Suppressor macrophage treated with lipopolysaccharide for 4 hours (primary cell): ENCODE results near the gene NREP.

Experiments
- DNase-seq: peaks from one replicate; pipeline ENCODE4 v3.0.0-alpha.2; 2020

Gene NREP

DNA sequence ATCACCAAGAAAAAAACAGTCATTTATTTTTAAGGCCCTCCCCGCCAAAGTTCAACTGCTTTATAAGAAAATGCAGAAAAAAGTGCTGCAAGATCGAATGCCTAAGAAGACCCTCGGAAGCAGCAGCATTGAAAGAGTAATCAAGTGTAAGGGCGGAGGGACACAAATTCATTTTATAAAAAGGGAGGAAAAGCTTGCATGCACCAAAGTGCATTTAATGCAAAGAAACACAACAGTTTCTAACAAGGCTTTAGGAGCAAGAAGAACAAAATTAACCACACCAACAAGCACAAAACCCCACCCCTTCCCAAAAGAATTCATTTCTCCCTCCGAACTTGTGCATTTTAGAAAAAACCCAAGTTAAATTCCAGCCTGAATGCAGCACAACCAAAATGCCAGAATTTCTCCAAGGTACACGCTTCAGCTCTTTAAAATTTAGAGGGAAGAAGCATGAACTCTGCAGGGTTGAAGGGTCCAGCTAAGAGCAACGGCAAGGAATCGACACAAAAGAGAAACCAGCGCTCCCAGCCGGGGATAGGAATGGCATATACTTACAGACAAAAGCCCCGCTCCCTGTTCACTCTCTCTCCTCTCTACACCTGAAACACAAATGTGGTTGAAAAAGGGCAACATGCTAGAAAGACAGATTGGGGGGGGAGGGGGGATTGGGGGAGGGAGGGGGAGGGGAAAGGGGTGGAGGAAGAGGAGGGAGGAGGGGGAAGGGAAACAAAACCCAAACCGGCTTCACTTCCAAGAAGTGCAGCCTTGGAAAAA lies at the start of gene NREP:
Gene NREP (minus strand): TSS at position 614 of the 774 bp plus-strand sequence. CDS start 1,422 bp downstream, outside the sequence.
- DNase-seq = peak; percentile 47

- DNase-seq = no peak
Observed at GRCh38 chr5:111806753-111807152, 49.8 kb upstream of the NREP start.

- DNase-seq = no peak
Observed at GRCh38 chr5:111806156-111806555, 49.2 kb upstream of the NREP start.

- no peak for DNase-seq
Observed at GRCh38 chr5:111805071-111805470, 48.1 kb upstream of the NREP start.

DNA sequence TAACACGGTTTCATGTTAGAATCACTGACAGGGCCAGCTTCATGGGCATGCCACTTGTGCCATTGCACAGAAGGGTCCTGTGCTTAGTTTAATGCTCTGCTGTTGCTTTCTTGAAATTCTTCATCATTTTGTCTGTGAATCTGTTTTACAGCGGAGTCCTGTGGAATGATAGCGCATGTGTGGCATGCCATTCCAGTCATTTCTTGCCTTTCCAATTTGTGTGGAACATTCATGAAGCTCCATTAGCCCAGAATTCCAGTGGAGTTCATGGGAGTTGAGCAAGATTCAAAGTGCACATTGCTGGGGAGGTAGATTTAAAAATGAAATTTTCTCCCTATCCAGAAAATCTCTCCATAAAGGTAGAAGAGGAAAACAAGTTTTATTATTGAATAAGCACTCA lies 43.4 kb upstream of the NREP start:
- no peak for DNase-seq

DNA sequence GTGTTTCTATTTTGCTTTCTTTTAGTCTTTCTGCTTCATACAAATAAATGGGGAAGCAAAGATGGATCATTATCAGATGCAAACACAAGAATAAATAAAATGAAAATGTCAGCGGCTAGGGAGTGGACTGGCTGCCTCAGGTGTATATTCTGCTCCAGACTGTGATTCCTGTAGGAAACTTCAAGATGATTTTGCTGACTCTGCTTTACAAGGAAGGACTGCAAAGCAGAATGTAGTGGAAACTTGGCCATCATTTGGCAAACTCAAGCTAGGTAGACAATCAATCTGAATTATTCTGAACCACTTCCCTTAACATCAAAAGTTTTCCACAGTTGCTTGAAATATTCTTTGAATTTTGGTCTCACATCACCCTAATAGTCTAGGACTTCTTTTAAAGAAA lies 38.1 kb upstream of the NREP start:
- DNase-seq = no peak

GRCh38 chr5:111792471-111793058 lies 35.6 kb upstream of the NREP start:
- DNase-seq = no peak

- DNase-seq = no peak
Observed at GRCh38 chr5:111790295-111790694, 33.3 kb upstream of the NREP start.

- DNase-seq = no peak
Observed at GRCh38 chr5:111787006-111787405, 30.0 kb upstream of the NREP start.

DNA sequence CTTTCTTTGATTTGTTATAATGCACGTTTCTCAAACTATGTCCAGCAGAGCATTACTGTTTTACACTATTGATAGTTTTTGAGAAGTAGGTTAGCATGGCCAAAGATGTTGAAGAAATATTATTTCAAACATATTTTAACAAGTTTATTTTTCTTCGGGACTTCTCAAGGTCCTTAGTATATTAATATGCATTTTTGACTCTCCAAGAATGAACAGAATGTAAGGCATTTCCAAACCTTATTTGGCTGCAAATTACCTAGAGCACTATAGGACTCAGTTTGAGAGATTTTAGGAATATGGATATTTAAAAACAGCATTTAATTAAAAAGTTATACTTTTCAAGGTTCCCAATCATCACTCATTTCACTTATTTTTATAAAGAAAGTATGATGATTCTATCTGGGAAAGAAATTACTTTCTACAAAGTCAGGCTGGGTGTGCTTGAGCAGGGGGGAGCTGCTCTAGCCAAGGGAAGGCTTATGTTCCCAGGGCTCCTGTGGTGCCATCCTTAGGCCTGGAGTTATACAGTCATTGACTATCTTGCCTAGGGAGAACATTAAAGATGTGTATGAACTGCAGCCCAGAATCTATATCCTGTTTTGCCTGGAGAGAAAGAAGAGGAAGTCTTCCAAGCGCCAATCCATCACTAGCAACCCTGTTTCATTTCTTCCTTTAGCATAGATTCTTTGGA lies 27.6 kb upstream of the NREP start:
- DNase-seq = no peak

DNA sequence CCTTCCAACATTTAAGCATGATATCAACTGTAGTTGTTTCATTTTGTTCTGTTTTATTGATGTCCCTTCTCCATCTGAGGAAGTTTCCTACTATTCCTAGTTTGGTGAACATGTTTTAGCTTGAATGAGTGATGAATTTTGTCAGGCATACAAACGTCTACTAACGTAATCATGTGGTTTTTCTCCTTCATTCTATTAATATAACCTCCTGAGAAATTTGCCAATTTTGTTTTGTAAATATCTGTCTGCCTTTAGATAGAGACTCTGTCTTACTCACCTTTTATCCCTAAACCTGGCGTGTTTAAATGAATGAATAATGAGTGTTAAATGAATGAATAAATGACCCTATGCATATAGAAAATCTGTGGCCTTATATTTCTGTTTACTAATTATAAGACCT lies 26.5 kb upstream of the NREP start:
- no peak for DNase-seq

GRCh38 chr5:111782216-111782615 lies 25.2 kb upstream of the NREP start:
- no peak for DNase-seq

- DNase-seq = peak; percentile 65
Observed at GRCh38 chr5:111781200-111781599, 24.2 kb upstream of the NREP start.

DNA sequence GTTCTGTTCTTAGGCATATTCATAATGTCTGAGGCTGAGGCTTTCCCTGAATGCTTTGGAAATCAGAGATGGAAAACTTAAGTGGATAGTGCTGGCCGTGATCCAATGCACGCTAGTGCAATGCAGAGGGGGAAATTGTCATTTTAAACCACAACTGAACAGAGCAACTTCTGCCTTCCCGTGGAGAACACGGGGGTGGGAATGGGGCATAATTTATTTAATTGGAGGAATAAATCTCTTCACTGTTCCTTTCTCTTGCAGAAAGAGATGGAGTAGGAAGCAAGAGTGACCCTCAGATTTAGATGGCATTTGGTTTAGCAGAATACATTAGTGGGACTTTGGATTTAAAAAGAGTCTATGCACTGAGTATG lies 22.9 kb upstream of the NREP start:
- peak; percentile 27 for DNase-seq

- DNase-seq = no peak
Observed at GRCh38 chr5:111779260-111779921, 22.4 kb upstream of the NREP start.

DNA sequence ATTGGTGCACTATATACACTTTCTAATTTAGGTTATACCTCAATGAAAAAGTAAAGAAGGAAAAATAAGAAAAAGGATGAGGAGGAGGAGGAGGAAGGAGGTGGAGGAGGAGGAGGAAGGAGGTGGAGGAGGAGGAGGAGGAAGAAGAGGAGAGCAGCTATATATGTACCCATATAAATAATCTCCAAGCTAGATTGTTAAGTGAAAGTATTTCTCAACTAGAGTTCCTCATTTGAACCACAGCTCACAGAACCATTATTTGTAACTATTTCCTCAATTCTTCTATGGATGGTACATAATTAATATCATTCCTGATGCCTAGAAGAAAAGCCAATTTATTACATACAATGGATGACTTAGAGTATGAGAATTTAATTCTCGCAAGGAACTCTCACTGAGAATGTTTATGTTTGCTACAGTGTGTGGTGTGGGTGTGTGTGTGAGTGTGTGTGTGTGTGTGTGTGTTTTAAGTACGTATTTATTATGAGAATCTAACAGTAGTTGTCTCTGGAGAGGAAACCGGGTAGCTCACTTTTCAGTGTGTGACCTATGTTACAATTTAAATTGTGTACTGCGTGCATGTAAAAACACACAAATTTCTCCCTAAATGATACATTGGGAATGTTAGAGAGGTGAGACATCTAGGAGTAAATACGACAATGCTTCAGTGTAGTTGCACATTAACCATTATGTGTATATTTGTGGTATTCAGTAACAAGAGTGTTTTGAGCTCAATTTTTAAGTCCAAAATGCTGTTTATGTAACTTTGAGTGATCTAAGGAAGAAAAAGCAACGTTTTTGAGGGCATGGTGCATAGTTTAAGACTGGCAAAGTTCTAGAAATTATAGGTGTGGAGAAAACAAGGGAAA lies 20.2 kb upstream of the NREP start:
- DNase-seq = peak; percentile 62

DNA sequence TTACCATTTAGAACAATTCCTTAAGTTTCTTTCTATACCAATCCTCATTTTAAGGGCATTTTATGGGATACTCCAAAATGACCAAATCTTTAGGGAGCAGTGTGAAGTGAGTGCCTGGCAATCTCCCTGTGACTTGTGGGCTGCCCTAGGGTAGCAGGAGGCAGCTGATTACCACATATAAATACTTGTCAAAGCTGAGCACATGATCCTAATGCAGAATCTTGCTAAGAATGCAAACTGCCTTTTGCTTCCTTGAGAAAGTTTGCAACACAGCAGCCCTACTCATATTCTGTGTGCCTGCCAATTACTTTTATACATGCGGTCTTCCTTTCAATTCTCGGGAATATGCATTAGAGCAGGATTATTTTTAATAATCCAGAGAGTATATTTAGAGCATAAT lies 18.2 kb upstream of the NREP start:
- peak; percentile 75 for DNase-seq

GRCh38 chr5:111774525-111774924 lies 17.5 kb upstream of the NREP start:
- no peak for DNase-seq

DNA sequence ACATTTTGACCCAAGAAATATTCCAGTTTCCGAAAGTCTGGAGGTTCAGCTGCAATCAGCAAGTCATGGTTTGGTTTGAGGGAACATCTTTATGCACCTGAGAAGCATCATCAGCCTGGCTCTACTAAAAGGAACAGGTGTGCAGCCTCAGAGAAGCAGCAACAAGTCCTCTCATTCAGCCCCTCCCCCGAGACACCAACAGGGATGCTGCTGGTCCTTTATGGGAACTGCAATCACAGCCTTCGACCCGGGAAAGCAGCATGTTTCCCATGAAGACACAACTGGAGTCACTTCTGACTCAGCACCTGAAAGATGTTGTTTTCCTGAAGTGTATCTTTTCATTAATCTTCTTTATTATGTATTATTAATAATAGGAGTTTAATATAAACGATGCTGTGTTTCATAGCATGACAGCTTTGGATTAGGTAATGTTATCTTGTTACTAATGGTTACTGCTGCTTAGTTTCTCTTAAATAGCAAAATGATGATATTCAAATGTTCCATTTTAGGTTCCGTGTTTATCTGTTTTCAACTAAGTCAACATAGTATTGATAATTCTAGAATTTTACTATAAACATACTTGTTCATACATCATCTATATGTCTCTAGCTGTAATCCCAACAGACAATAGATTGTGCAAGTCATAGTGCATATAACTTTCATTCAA lies 15.6 kb upstream of the NREP start:
- DNase-seq = no peak

GRCh38 chr5:111769541-111769940 lies 12.5 kb upstream of the NREP start:
- no peak for DNase-seq

GRCh38 chr5:111765613-111766571 lies 8.9 kb upstream of the NREP start:
- DNase-seq = no peak
